Amygdala (tissue), 56 donors: Measurements from ENCODE around the gene PLAC8.
"Not testable (repeated sequence)": the region's sequence is repeated elsewhere in the genome, so short reads cannot be mapped to it uniquely, and the experiment has no call there.

ENCODE experiments used
- DNase-seq, 56 donors: peaks; one replicate each; lab custom pipeline; 2025; lab: John Stamatoyannopoulos, UW

The PLAC8 gene

DNA sequence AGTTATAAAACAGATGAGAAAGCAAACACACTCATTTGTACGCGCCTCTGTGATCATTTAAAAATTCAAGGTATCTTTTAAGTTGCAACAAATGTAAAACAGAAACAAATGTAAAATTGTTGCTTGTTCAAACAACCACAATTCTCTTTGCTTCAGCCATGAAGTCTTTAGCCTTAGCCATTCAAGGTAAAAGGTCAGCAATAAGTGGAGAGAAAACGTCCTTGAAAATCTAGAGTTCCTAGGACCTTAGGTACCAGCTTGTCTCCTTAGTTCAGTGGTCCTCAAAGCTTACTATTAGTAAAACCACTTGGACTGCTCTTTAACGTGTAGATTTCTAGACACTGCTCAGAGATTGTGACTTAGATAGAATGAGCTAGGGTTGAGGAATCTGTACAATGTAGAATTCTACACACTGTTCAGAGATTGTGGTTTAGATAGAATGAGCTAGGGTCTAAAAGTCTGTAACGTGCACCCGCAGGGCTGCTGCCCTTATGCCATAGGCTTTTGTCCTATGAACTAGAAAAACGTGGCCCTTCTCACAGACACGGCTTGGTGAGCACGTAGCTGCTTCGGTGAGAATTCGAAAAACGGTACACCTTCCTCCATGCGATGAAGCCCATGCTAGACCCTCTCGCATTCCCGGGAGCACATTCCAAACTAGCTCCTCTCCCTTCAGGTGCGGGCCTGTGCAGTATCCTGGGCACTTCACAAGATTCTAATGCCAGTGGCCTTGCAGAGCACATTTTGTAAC is 1.7 kb downstream of the PLAC8 start:
- no peak for DNase-seq

DNA sequence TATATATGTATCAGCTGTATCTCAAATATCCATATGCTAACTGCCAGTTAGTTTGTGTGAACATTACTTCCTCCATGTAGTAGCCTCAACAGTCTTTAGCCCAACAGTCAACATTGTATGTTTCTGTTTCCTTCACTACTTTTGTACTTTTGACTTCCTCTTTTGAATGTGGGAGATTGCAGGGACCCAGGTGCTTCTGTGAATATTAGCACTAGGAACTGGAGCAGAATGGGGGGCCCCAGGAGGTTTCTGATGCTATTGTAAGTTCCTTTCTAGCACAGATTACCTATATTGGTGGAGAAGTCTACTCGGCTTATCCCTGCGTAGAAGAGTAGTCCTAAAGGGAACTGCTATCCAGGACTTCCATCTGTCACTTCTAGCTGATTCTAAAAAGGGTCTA is 2.3 kb downstream of the PLAC8 start:
- DNase-seq = no peak

DNA sequence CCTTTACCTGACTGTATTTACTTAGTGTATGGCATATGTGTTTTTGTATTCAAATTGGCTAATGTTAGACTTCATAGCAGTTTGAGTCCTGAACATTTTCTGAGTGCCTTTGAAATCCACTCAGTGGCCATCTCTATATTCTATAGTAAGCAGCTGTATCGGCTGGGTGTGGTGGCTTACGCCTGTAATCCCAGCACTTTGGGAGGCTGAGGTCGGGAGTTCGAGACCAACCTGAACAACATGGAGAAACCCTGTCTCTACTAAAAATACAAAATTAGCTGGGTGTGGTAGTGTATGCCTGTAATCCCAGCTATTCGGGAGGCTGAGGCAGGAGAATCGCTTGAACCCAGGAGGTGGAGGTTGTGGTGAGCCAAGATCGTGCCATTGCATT is 2.8 kb downstream of the PLAC8 start:
- not testable (repeated sequence) for DNase-seq

DNA sequence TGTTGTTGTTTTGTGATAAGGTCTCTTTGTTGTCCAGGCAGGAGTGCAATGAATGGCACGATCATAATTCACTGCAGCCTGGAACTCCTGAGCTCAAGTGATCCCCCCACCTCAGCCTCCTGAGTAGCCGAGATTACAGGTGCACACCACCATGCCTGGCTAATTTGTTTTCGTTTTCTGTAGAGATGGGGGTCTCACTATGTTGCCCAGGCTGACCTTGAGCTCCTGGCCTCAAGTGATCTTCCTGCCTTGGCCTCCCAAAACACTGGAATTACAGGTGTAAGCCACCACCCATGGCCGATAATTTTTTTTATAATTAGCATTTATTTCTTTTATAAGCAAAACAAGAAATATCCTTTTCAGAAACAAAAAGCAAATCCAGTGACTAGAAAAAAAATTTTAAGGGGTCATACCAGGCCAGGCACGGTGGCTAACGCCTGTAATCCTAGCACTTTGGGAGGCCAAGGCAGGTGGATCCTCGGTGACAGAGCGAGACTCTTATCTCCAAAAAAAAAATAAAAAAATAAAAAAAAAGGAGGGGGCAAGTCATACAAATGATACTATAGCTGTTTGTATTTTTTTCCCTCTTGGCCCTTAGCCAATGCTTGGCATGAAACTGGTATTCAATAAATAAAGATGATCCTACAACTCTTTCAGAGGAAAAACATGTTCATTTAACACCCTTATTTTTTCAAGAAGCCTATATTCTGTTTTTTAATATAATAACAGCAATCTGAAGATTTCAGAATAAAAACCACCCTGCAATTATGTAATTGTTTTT is 3.4 kb downstream of the PLAC8 start:
- no peak for DNase-seq

DNA sequence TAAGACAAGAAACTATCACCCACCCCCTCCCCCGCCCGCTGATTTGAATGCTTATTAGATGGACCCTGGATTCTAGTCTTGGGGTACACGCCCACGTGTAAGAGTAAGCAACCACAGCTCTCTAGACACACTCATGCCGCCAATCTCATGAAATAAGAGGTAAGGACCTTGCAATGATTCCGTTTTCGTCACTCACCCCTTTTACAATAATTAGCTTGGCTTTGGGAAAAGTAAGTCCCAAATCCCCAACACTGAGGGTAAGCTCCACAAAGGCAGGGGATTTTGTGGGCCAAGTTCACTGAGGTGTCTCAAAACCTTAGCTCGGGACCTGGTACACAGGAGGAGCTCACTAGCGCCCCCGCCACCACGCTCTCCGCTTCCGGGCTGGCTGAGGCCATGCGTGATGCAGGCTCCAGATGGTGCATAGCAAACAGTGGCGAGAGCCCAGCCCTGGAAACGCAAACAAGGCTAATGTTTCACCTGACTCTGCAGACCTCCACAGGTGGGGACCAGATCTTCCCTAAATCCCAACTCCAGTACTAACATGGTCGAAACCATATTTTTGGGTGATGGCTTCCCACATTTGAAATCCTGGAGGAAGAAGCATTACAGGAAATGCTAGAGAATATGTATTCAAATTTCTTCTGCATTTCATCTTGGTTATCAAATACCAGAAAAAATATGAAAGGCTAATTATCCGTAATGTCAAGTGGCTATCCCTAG is 4.1 kb downstream of the PLAC8 start:
- DNase-seq = peak in 51 of 56 donors; percentile 4 to 76 (median 30)

DNA sequence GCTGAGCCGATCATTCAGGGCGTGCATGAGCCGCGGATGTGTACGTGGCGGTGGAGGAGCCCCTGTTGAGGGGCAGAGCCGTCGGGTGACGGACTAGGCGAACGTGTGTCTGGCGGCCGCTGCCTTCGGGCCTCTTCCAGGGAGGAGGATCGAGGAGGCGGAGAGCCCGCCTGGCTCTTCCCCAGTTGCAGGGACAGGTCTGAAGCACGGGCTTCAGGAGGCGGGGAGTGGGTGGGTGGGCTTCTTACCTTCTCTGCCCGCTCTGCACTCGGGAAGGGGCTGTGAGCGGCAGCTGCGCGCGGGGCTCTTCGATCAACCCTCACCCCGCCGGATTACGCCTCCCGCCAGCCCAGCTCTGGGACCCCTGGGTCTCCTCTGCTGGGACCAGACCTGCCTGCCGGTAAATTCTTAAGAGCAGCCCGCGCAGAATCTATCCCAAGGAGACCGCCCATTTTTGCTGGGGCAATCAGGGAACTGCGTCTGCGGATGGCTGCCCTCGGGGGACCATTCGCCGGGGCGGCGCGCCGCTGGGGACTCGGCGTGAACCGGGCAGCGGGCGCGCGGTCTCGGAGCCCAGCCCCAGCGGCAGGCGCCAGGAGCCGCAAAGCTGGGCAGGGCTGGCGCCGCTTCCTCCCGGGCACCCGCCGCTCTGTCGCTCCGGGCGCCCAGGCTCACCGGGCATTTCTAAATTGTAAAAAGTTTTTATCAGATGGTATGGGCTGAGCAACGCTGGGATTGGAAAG is 4.9 kb downstream of the PLAC8 start:
- DNase-seq = peak in 7 of 56 donors; percentile 3 to 23 (median 7)

DNA sequence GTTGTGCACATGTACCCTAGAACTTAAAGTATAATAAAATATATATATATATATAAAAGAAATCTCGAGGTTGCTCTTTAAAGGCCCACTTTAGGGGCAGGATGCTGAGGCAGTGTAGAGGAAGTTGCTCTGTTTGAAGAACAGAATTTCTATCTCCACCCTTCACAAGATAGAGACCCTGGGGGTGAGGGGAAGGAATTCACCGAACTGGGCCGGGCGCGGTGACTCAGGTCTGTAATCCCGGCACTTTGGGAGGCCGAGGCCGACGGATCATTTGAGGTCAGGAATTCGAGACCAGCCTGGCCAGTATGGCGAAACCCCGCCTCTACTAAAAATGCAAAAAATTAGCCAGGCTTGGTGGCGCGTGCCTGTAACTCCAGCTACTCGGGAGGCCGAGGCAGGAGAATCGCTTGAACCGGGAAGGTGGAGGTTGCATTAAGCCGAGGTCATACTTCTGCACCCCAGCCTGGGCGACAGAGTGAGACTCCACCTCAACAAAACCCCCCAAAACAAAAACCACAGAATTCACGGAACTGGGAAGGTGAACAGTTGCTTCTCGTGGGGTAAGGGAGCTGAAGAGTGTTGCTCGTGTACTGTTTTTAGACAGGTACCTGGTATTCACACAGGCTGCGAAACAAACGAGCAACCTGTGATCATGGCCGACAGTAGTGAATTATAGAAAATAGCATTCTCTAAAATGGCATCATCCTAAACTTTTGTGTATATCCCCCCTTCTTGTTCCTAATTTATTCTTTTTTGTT is 6.2 kb downstream of the PLAC8 start:
- no peak for DNase-seq

DNA sequence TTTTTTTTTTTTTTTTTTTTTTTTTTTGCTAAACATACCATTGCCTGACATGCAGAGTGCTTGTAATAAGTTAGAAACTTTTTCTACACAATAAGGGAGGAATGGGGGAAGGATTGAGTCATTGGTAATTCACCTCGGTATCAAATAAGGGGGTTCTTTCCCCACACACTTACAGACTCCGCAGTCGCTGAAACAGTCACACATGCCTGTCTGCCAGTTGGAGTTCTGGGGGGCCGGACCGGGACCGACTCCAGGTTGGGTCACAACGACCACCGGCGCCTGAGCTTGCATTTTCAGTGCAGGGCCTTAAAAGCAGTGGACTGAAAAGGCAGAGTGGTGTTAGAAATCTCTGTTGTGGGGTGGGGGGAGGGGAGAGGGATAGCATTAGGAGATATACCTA is 6.9 kb downstream of the PLAC8 start:
- DNase-seq = no peak

DNA sequence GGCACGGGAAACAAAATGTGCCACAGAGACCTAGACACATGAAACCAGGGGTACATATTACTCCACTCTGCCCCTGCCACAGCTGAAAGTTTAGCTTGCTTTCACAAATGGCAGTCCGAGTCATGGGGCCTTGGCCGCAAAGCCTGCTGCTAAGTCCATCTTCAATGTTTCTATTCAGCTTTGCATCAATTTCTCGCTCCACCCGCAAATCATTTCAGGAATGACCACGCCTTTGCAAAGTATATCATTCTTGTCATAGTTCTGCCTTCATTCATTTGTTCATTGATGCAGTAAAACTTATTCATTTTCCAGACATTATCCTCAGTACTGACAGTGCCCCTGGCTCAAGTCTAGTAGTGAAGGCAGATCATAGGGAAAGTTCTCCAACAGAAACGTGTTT is 9.5 kb downstream of the PLAC8 start:
- DNase-seq = no peak

DNA sequence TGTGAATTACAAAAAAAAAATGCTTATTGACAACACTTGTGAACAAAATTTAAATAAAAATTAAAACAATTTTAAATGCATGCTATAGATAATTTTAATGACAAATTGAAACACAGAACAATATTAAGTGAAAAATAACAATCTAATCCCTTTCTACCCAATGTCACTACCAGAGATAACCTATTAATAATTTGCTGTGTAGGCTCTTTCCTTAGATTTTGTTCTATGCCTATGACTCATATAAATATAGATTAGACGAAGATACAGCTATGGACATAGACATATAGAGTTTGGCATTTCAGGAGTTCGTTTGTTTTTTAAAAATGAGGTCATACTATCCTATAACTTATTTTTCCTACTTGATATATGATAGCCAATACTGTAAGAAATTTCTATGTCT is 18.1 kb downstream of the PLAC8 start:
- no peak for DNase-seq

DNA sequence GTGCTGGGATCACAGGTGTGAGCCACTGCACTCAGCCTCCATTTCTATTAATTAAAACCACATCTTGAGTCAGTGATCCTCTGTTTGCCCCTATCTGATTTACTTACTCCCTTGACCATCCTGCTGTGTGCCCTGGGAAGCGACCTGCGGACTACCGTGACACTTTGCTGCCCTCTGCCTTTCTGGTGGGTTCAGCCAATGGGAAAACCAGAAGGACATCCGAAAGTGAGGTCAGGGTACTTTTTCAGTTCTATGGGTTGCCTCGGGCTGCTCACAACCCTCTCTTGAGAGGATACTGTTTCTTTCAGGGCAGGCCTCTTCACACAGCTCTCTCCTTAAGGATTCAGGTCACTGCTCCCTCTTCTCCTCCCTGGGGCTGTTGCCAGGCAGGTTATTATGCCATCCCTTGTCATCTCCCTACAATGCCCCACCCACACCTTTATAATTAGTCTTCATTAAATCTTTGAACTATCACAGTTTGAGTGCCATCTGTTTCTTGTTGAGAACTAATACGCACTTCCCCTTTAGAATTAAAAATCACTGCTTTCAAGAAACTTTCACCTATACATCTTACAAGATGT is 21.4 kb downstream of the PLAC8 start:
- no peak for DNase-seq

DNA sequence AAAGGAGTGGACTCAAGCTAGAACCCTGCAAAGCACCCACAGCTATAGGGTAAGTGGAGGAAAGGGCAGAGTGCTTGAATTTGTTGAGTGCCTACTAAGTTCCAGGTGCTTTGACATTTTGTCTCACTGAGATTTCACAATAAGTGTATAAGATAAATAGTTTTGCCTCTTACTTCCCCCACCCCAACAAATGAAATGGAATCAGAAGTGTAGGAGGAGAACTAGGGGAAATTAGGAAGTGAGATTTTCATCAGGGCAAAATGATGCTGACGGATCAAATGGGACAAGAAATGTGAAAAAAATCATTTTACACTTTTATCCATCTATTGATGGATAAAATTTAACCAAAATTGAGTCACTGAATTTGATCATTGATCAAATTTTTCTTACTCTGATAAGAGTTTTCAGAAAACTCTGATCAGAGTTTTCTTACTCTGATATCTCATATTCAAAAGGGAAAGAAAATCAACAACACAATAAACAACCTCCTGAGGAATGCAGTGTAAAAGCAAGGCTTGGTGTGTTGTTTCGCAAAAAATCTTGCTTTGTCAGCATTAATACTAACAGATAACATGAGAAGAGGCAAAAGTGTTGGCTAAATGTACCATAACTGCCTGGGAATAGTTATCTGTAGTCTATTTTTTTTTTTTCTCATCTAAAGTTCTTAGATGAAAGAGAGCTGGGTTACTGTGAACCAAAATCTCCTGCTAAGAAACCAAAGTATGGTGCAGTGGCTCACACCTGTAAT is 24.9 kb downstream of the PLAC8 start:
- DNase-seq = no peak

DNA sequence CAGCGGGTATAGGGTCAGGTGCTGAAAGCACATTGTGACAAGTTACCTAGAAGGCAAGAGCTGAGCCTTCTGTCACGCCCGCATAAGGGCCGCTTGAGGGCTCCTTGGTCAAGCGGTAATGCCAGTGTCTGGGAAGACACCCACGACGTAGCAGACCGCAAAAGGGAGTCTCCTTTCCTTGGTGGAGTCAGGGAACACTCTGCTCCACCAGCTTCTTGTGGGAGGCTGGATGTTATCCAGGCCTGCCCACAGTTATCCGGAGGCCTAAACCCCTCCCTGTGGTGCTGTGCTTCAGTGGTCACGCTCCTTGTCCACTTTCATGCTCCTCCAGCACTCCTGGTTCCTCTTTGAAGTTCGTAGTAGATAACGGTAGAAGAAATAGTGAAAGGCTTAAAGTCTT is 29.6 kb downstream of the PLAC8 start:
- DNase-seq = not testable (repeated sequence)

DNA sequence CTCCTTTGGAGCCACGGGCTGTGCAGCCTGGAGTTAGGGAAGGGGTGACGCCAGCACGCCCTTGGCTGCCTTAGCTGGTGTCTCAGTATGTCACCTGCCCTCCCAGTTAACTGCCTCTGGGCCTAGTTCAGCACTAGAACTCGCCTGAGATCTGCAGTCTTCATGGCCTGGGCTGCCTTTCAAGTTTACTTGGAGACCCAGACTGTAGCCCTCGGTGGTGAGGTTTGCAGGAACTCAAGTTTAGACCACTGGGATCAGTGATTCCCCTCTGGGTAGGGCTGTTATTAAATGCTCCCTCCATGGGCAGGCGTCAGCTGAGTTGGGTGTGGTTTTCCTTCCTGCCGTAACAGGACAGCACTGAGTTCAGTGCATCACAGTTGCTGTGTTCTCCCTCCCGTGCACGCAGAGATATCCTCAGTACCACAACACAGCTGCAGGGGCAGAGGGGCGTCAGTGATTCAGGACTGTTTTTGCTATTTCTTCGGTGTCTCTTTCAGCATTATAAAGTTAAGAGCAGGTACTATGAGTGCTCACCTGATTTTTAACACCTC is 30.5 kb downstream of the PLAC8 start:
- DNase-seq = no peak

DNA sequence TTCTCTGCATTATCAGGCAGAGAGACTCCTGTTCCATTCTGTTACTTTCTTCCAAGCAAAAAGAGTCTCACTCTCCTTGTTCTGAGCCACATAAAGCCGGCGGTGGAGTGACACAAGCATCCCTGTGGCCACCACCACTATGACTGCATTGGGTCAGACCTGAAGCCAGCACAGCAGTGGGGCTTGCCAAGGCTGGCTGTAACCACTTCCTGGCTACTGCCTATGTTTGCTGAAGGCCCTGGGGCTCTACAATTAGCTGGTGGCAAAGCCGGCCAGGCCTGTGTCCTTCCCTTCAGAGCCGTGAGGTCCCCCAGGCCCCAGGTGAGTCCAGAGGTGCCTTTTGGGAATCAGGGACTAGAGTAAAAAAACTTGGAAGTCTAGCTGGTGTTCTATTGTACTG is 31.8 kb downstream of the PLAC8 start:
- DNase-seq = no peak

DNA sequence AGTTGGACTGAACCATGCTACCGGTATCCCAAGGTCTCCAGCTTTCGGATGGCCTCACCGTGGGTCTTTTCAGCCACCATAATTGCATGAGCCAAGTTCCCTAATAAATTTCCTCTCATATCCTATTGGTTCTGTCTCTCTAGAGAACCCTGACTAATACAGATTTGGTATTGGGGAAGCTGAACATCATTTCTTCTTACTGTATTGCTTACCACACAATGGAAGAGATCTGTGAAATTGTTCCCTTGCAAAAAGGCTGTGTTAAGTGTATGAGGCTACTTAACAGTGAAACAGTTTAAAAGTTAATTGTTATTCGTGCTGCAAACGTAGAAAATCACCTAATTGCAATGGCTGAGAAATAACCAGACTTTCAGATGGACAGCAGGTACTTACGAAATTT is 34.0 kb downstream of the PLAC8 start:
- no peak for DNase-seq

DNA sequence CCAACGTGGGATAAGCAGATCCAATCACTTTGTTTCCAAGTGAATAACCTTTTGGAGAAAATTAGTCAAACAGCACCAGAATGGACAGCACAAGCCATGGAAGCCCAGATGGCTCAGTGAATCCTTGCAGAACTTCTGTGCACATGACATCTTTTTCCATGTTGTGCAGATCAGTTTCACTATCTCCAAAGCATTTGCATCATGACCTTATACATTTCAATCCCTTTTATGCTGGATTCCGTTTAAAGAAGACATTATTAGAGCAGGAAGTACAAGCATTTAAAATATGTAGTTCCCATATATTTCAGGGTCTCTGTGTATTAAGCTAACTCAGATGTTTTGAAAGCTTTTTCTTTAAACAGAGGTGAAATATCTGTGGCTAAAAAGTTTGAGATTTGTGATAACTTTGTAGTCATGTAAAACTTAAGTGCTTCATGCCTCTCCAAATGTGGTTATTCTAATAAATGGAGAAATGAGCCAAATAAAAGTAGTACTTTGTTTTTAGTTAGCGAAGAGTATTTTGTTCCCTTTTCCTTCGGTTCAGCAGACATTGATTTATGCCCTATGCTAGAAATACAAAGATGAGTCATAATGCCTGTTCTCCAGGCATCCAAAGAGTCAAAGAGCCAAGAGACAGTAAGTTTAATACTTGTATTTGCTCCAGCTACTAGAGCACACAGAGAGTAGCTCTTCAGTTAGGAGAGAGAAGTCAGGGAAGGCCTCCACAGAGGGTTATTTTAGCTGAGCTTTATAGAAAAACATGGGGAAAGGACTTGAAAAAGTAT is 39.0 kb downstream of the PLAC8 start:
- DNase-seq = no peak

DNA sequence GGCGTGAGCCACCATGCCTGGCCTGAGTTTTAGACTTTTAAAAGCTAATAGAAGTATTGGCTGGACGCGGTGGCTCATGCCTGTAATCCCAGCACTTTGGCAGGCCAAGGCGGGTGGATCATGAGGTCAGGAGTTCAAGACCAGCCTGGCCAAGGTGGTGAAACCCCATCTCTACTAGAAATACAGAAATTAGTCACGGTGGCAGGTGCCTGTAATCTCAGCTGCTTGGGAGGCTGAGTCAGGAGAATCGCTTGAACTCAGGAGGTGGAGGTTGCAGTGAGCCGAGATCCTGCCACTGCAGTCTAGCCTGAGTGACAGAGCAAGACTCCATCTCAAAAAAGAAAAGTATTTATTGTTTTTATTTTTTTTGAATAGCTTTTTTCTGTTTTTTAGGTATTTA is 39.7 kb downstream of the PLAC8 start:
- DNase-seq = not testable (repeated sequence)
